GM13977 (cell line): ENCODE results near the gene SFMBT2.

Source experiments
- DNase-seq: peaks from one replicate; pipeline ENCODE4 v3.0.0; 2012; ENCODE audit warnings: low spot score
- CTCF ChIP-seq: IDR thresholded peaks from 2 replicates; pipeline ENCODE4 v1.5.1; 2012; ENCODE audit warnings: mild to moderate bottlenecking, control low read depth; ENCODE audit not compliant: insufficient read depth; ENCODE audit errors: extremely low read depth, missing control alignments
- in situ Hi-C: fragments of 300-500 bp; cut with MboI; formaldehyde crosslinking; loops from one replicate; pipeline ENCODE4 v1.12.0; 2022; ENCODE audit warnings: low sequenced_read_pairs, low pct_unique_long_range_greater_than_20kb, mixed read lengths, inconsistent platforms; ENCODE audit not compliant: unreplicated experiment

The SFMBT2 gene

GRCh38 chr10:7339510-7339909 lies 71.3 kb downstream of the SFMBT2 start:
- in situ Hi-C loops: no loop called here
- no peak for DNase-seq
- TF ChIP-seq CTCF: no peak

GRCh38 chr10:7338469-7338868 lies 72.4 kb downstream of the SFMBT2 start:
- in situ Hi-C loops: no loop called here
- no peak for DNase-seq
- TF ChIP-seq CTCF: no peak

DNA sequence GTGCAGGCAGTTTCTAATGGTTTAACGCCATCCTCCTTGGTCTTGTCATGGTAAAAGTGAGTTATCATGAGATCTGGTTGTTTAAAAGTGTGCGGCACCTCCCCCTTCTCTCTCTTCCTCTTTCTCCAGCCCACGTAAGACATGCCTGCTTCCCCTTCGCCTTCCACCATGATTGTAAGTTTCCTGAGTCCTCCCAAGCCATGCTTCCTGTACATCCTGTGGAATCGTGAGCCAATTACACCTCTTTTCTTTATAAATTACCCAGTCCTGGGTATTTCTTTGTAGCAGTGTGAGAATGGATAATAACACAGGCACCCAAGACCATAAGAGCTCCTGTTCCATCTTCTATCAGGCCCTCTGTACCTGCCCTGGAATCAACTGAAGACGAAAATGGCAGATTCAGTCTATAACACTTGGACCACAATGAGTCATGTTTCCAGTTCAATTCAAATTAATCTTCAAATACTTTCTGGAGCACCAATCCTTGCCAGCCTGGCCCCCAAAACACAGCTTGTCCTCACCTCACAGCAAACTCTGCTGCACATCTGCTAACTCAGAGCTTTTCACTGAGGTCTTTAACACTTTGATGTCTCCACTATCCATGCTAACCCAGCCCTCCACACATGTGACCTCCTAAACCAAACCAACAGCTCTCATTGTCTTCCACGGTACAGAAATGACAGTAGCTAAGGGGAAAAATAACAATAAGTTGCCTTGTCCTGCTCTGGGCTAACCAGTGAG lies 73.2 kb downstream of the SFMBT2 start:
- no peak for TF ChIP-seq CTCF
- peak; percentile 50 for DNase-seq
- in situ Hi-C loops: no loop called here

DNA sequence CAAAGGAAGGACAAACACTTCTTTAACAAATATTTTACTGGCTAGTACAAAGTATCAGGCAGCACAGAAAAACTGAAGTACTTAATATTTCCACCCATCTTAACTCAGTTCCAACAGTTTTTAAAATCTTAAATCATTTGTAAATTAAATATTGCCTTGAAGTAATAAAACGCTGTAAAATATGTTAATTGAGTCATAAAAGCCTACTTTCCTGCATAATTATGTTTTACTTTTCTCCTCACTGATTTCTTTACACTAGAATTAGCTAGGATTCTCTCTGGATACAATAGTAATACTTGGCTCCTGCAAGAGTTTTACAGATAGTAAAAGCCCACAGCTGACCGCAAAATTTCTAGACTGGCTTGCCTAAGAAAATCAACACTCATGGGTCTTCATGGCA lies 74.9 kb downstream of the SFMBT2 start:
- no peak for TF ChIP-seq CTCF
- in situ Hi-C loops: no loop called here
- DNase-seq: no peak

DNA sequence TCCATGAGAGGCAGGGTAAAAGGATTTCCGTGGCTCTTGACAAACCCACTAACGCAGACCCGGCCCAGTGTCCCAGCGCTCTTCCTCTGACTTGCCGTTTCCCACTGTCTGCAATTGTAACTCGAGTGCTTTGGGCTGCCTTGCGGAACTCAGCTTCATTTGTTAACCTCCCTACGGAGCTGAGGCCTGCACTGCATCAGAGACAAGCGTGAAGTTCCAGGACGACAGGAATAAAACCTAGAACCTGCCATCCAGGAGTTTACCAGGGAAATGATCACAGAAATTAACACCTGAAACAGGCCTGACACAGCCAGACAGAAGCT lies 76.2 kb downstream of the SFMBT2 start:
- no peak for TF ChIP-seq CTCF
- no peak for DNase-seq
- in situ Hi-C loops: no loop called here

- in situ Hi-C loops: no loop called here
- TF ChIP-seq CTCF: no peak
- no peak for DNase-seq
Measured at GRCh38 chr10:7333961-7334641, 76.7 kb downstream of the SFMBT2 start.
